ENCODE data around the gene RPL28.
"Not testable (repeated sequence)": the region's sequence is repeated elsewhere in the genome, so short reads cannot be mapped to it uniquely, and the experiment has no call there.

GRCh38 chr19:55401390-55401789 lies 15.7 kb downstream of the RPL28 start:
- TF ChIP-seq POLR2A (IDR thresholded peaks at IDR 0.05): not testable (repeated sequence)
- TF ChIP-seq, protein P1, sequence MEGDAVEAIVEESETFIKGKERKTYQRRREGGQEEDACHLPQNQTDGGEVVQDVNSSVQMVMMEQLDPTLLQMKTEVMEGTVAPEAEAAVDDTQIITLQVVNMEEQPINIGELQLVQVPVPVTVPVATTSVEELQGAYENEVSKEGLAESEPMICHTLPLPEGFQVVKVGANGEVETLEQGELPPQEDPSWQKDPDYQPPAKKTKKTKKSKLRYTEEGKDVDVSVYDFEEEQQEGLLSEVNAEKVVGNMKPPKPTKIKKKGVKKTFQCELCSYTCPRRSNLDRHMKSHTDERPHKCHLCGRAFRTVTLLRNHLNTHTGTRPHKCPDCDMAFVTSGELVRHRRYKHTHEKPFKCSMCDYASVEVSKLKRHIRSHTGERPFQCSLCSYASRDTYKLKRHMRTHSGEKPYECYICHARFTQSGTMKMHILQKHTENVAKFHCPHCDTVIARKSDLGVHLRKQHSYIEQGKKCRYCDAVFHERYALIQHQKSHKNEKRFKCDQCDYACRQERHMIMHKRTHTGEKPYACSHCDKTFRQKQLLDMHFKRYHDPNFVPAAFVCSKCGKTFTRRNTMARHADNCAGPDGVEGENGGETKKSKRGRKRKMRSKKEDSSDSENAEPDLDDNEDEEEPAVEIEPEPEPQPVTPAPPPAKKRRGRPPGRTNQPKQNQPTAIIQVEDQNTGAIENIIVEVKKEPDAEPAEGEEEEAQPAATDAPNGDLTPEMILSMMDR (IDR thresholded peaks at IDR 0.05 in 8 of 11, conservative IDR thresholded peaks at IDR 0.05 in 3 of 11): not testable (repeated sequence)

Data from spleen (tissue), 7 donors.